ENCODE results near the gene EVA1B.
A peak's percentile ranks its signal among the peaks of the same experiment; 100 is the strongest.

EVA1B gene

GRCh38 chr1:36345353-36345752 is 21.9 kb upstream of the EVA1B start:
- no peak for DNase-seq (ENCODE audit: low spot score)

DNA sequence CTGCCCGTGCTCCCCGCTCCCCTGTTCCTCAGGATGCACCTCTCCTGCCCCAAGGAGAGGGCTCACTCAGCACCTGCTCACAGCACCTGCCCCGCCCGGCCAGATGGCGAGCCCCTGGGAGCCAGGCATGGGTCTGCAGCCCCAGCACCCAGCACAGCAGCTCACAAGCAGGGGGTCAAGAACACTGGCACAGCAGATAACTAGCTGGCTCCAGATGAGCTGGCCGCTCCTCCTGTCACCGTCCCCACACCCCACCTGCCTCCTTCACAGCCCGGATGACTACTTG is 20.9 kb upstream of the EVA1B start:
- no peak for DNase-seq (ENCODE audit: low spot score)

GRCh38 chr1:36343651-36344394 is 20.4 kb upstream of the EVA1B start:
- no peak for DNase-seq (ENCODE audit: low spot score)

DNA sequence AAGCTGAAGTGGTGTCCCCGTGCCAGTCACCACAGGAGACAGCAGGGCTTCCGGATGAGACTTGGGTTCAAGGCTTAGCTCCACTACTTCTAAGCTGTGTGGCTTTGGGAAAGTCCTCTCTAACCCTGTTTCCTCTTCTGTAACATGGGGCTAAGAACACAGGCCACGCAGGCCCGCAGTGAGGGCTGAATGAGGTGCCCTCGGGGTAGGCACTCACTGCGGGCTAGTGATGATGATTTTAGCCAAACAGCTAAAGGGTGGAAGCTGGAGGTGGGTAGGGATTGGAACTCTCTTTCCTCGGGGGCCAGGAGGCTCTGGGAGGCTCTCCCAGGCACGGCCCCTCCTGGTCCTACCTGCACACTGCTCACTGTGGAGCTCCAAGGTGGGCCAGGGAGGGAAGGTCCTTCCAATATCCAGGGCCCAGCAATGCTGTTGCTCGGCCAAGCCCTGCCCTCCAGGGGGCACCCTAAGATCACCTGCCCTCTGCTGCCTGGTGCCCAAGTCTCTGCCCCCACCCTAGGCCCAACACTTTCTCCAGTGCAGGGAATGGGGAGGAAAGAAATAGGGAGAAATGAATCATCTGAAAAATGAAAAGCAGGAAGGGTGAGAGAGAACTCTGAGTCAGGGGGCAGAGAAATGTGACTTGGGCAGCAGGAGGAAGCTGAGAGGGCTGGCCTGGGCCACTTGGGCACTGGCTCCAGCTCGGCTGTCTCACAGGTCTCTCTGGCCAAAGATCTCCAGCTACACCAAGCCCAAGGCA is 19.2 kb upstream of the EVA1B start:
- no peak for DNase-seq (ENCODE audit: low spot score)

- no peak for DNase-seq (ENCODE audit: low spot score)
Measured at GRCh38 chr1:36341626-36342320, 18.3 kb upstream of the EVA1B start.

- DNase-seq (ENCODE audit: low spot score), result no peak
Measured at GRCh38 chr1:36339615-36340014, 16.2 kb upstream of the EVA1B start.

- DNase-seq (ENCODE audit: low spot score), result no peak
Measured at GRCh38 chr1:36339215-36339614, 15.8 kb upstream of the EVA1B start.

GRCh38 chr1:36337830-36338229 is 14.4 kb upstream of the EVA1B start:
- no peak for DNase-seq (ENCODE audit: low spot score)

GRCh38 chr1:36330940-36331339 is 7.5 kb upstream of the EVA1B start:
- no peak for DNase-seq (ENCODE audit: low spot score)

GRCh38 chr1:36329817-36330216 is 6.4 kb upstream of the EVA1B start:
- DNase-seq (ENCODE audit: low spot score), result no peak

DNA sequence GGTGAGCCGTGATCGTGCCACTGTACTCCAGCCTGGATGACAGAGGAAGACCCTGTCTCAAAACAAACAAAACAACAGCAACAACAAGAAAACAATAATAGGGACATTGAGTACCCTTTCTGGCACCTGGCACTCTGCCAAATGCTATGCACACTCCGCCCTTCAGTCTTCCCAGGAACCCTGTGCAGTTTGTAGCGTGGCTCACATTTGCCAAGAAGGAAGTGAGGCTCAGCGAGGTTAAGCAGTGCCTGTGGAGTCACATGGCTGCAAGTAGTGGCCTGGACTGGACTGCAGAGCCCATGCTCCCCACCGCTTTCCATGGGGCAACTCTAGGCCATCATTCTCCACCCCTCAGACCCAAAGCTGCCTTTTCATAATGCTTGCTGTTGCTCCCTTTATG is 5.3 kb upstream of the EVA1B start:
- no peak for DNase-seq (ENCODE audit: low spot score)

DNA sequence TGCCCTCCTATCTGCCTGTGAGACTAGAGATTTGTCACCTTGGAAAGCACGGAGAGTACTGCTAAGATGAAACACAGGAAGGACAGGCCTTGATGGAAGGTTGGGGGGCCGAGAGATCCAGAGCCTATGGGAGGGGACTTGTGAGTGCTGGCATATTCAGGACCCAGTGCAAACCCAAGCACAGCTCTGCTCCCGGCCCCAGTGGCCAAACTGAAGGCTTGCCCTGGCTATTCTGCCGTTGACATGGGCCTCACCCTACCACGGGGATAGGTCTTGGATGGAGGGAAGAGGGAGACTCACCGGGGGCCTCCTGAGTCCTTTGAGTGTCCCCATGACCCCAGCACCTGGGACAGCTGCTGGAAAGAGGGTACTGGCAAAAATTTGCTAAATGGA is 4.6 kb upstream of the EVA1B start:
- no peak for DNase-seq (ENCODE audit: low spot score)

GRCh38 chr1:36327421-36328087 is 4.1 kb upstream of the EVA1B start:
- peak; percentile 22 for DNase-seq (ENCODE audit: low spot score)

- DNase-seq (ENCODE audit: low spot score), result no peak
Measured at GRCh38 chr1:36326499-36326898, 3.1 kb upstream of the EVA1B start.

- no peak for DNase-seq (ENCODE audit: low spot score)
Measured at GRCh38 chr1:36324353-36324703, 883 bp upstream of the EVA1B start.

GRCh38 chr1:36322786-36323635 is 434 bp downstream of the EVA1B start:
- DNase-seq (ENCODE audit: low spot score), result peak; percentile 22

- DNase-seq (ENCODE audit: low spot score), result no peak
Measured at GRCh38 chr1:36322041-36322785, 1.2 kb downstream of the EVA1B start.

- DNase-seq (ENCODE audit: low spot score), result peak; percentile 18
Measured at GRCh38 chr1:36321119-36321951, 2.1 kb downstream of the EVA1B start.

GRCh38 chr1:36320767-36321118 is 2.7 kb downstream of the EVA1B start:
- no peak for DNase-seq (ENCODE audit: low spot score)

- DNase-seq (ENCODE audit: low spot score), result no peak
Measured at GRCh38 chr1:36320291-36320761, 3.1 kb downstream of the EVA1B start.

All from activated CD4-positive, alpha-beta T cell treated with anti-CD3 and anti-CD28 coated beads, Interleukin-2, Interleukin-4, amounts not matched to agents 100 ng/mL and 50 ng/mL, durations not matched to agents 16 hours and 8 hours (primary cell).